GM12878 (cell line): ENCODE measurements around the gene U2AF2. TPM values are rescaled to one million over a fixed set of nuclear protein-coding genes. Genes with fewer than 3 reads are reported as not detected.

Source experiments
- ASH2L ChIP-seq: fragments of 300-600, 200-600 bp; sonication (generic); IDR thresholded peaks from 2 replicates; pipeline ENCODE4 v1.6.1; 2017; ENCODE audit warnings: low read depth, mild to moderate bottlenecking, borderline replicate concordance
- BACH1 ChIP-seq: fragments of 450-650 bp; IDR thresholded peaks from 2 replicates; pipeline ENCODE4 v1.6.1; 2017; ENCODE audit warnings: mild to moderate bottlenecking, borderline replicate concordance
- CBX5 ChIP-seq: sonication (generic); IDR thresholded peaks from 2 replicates; pipeline ENCODE4 v1.6.1; 2016; ENCODE audit warnings: low read depth, moderate library complexity, mild to moderate bottlenecking, inconsistent platforms
- CHD4 ChIP-seq: fragments of 200-600 bp; sonication (generic); IDR thresholded peaks from 2 replicates; pipeline ENCODE4 v1.6.1; 2016; ENCODE audit warnings: mild to moderate bottlenecking
- FOXK2 ChIP-seq: fragments of 450-650 bp; IDR thresholded peaks from 2 replicates; pipeline ENCODE4 v1.6.1; 2017; ENCODE audit warnings: mild to moderate bottlenecking, moderate library complexity
- IRF4 ChIP-seq: IDR thresholded peaks from 2 replicates; pipeline ENCODE4 v1.6.1; 2011; ENCODE audit warnings: low read depth, low read length
- KAT2A ChIP-seq: conservative IDR thresholded peaks from 2 replicates; pipeline ENCODE4 v1.6.1; 2011; ENCODE audit warnings: low read depth, low read length; ENCODE audit not compliant: control insufficient read depth
- MEF2B ChIP-seq: fragments of 450-650 bp; IDR thresholded peaks from 2 replicates; pipeline ENCODE4 v1.6.1; 2018; ENCODE audit warnings: mild to moderate bottlenecking, moderate library complexity; ENCODE audit not compliant: partially characterized antibody, poor library complexity, severe bottlenecking
- MXI1 ChIP-seq: fragments of 150-350 bp; IDR thresholded peaks from 2 replicates; pipeline ENCODE4 v1.6.1; 2011; ENCODE audit warnings: low read depth, mild to moderate bottlenecking, inconsistent platforms, low read length, improper control_type of control experiment
- MYB ChIP-seq: fragments of 150-350 bp; IDR thresholded peaks from 2 replicates; pipeline ENCODE4 v1.6.1; 2014; ENCODE audit warnings: mild to moderate bottlenecking, low read depth, low read length, borderline replicate concordance
- NFIC ChIP-seq: IDR thresholded peaks from 2 replicates; pipeline ENCODE4 v1.6.1; 2012; ENCODE audit warnings: low read depth, mild to moderate bottlenecking, inconsistent platforms, low read length, moderate library complexity
- POLR2AphosphoS5 ChIP-seq: IDR thresholded peaks from 2 replicates; pipeline ENCODE4 v1.6.1; 2011; ENCODE audit warnings: mild to moderate bottlenecking, low read length, inconsistent platforms
- SMC3 ChIP-seq: IDR thresholded peaks from 2 replicates; pipeline ENCODE4 v1.6.1; 2011; ENCODE audit warnings: low read length, improper control_type of control experiment, borderline replicate concordance
- TAF1 ChIP-seq: IDR thresholded peaks from 2 replicates; pipeline ENCODE4 v1.6.1; 2011; ENCODE audit warnings: mild to moderate bottlenecking, low read depth, low read length, borderline replicate concordance
- USF2 ChIP-seq: IDR thresholded peaks from 2 replicates; pipeline ENCODE4 v1.6.1; 2011; ENCODE audit warnings: low read depth, low read length, improper control_type of control experiment, borderline replicate concordance
- ZBED1 ChIP-seq: IDR thresholded peaks from 2 replicates; pipeline ENCODE4 v1.6.1; 2016; ENCODE audit warnings: borderline replicate concordance
- ZBTB4 ChIP-seq: fragments of 450-650 bp; formaldehyde crosslinking; IDR thresholded peaks from 2 replicates; pipeline ENCODE4 v1.4.0; 2022; ENCODE audit warnings: mild to moderate bottlenecking, moderate library complexity
- ZSCAN29 ChIP-seq: fragments of 450-650 bp; IDR thresholded peaks from 2 replicates; pipeline ENCODE4 v1.6.1; 2017; ENCODE audit warnings: mild to moderate bottlenecking, moderate library complexity
- polyA plus RNA-seq, 11 experiments: library from polyadenylated mRNA; depleted of rRNA in 4 of 11; unstranded in 6 of 11; stranded (reverse) in 5 of 11; fragments of >200 nt; fragmentation: Nextera tagmentation in 4 of 11; fragmentation: Illumina TruSeq in 1 of 11; extraction: Ambion mirVana in 4 of 11; extraction: Trizol in 1 of 11; gene quantifications; 1 replicate in 1 of 11; 2 replicates in 10 of 11; pipeline versions ENCODE4 v1.2.1 to v1.2.3, GENCODE V29; 2011 to 2016; ENCODE audit warnings: inconsistent platforms in 2 of 11, missing spikeins in 2 of 11, low read depth in 1 of 11
- total RNA-seq, 4 experiments: library from RNA; depleted of rRNA in 3 of 4; stranded (reverse); fragments of >200 nt in 3 of 4; fragmentation: Illumina TruSeq in 1 of 4; extraction: Trizol in 1 of 4; gene quantifications; 2 replicates each; pipeline versions ENCODE4 v1.2.1 to v1.2.3, GENCODE V29; 2013 to 2021
- TF ChIP-seq, protein P1 (sequence below): IDR thresholded peaks from 2 replicates; pipeline ENCODE4 v1.6.1; 2011; ENCODE audit warnings: mild to moderate bottlenecking, low read depth, low read length, moderate library complexity; ENCODE audit not compliant: insufficient replicate concordance
- TF ChIP-seq, protein P2 (sequence below): fragments of 450-650 bp; formaldehyde crosslinking; IDR thresholded peaks from 2 replicates; pipeline ENCODE4 v1.5.0; 2022; ENCODE audit warnings: mild to moderate bottlenecking, missing genetic modification characterization
- TF ChIP-seq, protein P3 (sequence below): IDR thresholded peaks from 2 replicates; pipeline ENCODE4 v1.6.1; 2011; ENCODE audit warnings: low read depth, mild to moderate bottlenecking, low read length, moderate library complexity, borderline replicate concordance; ENCODE audit errors: extremely low read depth

The U2AF2 gene
- total and polyA plus RNA-seq, 10 of the 15 experiments (the other 5 are each of a cell fraction or from before 2014, with no cell fraction given), result 3.0 to 338 (median 130) TPM

DNA sequence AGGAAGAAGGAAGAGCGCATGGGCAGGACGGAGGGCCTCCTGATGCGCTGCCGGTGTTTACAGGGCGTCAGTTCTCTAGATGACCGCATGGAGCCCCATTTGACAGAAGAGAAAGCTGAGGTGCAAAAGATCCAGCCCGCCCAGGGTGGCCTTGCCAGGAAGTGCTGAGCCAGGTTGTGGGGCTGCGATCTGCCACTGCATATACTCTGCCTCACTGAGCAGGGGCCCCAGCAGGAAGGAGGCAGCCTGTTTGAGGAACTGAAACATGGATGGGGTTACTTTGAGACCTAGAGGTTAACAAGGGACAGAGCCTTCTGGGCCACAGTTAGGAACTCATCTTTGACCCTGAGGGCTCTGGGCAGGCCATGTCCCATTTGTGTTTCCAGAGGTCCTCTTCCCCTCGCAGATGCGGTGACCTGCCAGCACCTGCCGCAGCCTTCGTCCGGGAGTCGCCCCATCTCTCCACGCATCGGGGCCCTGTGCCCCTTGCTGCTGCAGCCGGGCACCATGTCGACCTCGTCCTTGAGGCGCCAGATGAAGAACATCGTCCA, 23.4 kb downstream of the U2AF2 start (continued):
- 0 out of 2 replicates have a peak, but pooled peaks have one; percentile 55 for TF ChIP-seq ASH2L
- TF ChIP-seq ZSCAN29, result peak; percentile 65; the same call in 1 of the 2 replicates
- no peak for TF ChIP-seq USF2
- peak; percentile 54; the same call in 1 of the 2 replicates for TF ChIP-seq NFIC
- peak; percentile 25; the same call in 1 of the 2 replicates for TF ChIP-seq SMC3
- peak; percentile 67; the same call in 1 of the 2 replicates for TF ChIP-seq TAF1
- TF ChIP-seq CBX5, result peak; percentile 76; the same call in 1 of the 2 replicates
- TF ChIP-seq IRF4, result peak; percentile 98
- peak; percentile 66; the same call in 1 of the 2 replicates for TF ChIP-seq BACH1
- no peak; the same call in 1 of the 2 replicates for TF ChIP-seq ZBED1
- peak; percentile 87 for TF ChIP-seq MXI1
- TF ChIP-seq, protein P1, sequence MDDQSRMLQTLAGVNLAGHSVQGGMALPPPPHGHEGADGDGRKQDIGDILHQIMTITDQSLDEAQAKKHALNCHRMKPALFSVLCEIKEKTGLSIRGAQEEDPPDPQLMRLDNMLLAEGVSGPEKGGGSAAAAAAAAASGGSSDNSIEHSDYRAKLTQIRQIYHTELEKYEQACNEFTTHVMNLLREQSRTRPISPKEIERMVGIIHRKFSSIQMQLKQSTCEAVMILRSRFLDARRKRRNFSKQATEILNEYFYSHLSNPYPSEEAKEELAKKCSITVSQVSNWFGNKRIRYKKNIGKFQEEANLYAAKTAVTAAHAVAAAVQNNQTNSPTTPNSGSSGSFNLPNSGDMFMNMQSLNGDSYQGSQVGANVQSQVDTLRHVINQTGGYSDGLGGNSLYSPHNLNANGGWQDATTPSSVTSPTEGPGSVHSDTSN, result no peak
- TF ChIP-seq, protein P2, sequence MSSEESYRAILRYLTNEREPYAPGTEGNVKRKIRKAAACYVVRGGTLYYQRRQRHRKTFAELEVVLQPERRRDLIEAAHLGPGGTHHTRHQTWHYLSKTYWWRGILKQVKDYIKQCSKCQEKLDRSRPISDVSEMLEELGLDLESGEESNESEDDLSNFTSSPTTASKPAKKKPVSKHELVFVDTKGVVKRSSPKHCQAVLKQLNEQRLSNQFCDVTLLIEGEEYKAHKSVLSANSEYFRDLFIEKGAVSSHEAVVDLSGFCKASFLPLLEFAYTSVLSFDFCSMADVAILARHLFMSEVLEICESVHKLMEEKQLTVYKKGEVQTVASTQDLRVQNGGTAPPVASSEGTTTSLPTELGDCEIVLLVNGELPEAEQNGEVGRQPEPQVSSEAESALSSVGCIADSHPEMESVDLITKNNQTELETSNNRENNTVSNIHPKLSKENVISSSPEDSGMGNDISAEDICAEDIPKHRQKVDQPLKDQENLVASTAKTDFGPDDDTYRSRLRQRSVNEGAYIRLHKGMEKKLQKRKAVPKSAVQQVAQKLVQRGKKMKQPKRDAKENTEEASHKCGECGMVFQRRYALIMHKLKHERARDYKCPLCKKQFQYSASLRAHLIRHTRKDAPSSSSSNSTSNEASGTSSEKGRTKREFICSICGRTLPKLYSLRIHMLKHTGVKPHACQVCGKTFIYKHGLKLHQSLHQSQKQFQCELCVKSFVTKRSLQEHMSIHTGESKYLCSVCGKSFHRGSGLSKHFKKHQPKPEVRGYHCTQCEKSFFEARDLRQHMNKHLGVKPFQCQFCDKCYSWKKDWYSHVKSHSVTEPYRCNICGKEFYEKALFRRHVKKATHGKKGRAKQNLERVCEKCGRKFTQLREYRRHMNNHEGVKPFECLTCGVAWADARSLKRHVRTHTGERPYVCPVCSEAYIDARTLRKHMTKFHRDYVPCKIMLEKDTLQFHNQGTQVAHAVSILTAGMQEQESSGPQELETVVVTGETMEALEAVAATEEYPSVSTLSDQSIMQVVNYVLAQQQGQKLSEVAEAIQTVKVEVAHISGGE (CRISPR knock-in tag), result no peak
- TF ChIP-seq MEF2B, result peak; percentile 37
- no peak for TF ChIP-seq KAT2A
- TF ChIP-seq CHD4, result no peak
- no peak for TF ChIP-seq ZBTB4 (CRISPR knock-in tag)
- TF ChIP-seq MYB, result no peak
- TF ChIP-seq, protein P3, sequence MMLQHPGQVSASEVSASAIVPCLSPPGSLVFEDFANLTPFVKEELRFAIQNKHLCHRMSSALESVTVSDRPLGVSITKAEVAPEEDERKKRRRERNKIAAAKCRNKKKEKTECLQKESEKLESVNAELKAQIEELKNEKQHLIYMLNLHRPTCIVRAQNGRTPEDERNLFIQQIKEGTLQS, result no peak
- TF ChIP-seq POLR2AphosphoS5, result peak; percentile 73; the same call in 1 of the 2 replicates
- TF ChIP-seq FOXK2, result peak; percentile 73
